GM18519 (cell line): Measurements from ENCODE around the gene RABIF.
"Not testable (repeated sequence)": the region's sequence is repeated elsewhere in the genome, so short reads cannot be mapped to it uniquely, and the experiment has no call there.

Source experiments
- ATAC-seq: cut with Tn5 transposase; IDR thresholded peaks from one replicate; pipeline ENCODE4 v1.9.1; 2021; ENCODE audit warnings: mild to moderate bottlenecking, moderate library complexity; ENCODE audit not compliant: unreplicated experiment, low FRiP score

RABIF gene

GRCh38 chr1:202888531-202889360, at the start of gene RABIF:
Gene RABIF, minus strand, starts transcription at chr1:202889149. Its CDS starts 51 bp downstream, at chr1:202889098.
- peak; percentile 73 for ATAC-seq

DNA sequence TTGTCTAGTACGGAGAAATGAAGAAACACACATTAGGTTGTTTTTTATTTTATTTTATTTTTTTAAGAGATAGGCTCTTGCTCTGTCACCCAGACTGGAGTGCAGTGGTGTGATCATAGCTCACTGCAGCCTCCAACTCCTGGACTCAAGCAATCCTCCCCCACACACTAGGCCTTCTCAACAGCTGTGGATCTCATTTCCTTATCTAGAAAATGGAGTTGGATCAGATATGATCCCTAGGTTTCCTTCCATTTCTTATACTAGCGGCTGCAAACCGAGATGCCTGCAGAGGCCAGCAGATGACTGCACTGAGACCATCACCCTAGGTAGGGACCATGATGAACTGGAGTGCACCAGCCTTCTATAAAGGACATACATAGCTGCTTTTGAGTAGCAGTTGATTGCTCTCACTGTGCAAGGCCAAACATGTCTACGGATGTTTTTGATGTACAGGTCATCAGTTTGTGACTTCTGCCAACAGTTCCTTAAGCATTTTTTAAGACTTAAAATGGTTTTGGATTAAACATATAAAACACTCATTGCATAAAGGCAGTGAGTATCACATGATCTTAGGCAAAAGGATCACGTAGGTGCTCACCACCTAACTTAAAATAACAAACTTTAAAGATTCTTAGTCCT, 49.5 kb upstream of the RABIF start:
- no peak for ATAC-seq

DNA sequence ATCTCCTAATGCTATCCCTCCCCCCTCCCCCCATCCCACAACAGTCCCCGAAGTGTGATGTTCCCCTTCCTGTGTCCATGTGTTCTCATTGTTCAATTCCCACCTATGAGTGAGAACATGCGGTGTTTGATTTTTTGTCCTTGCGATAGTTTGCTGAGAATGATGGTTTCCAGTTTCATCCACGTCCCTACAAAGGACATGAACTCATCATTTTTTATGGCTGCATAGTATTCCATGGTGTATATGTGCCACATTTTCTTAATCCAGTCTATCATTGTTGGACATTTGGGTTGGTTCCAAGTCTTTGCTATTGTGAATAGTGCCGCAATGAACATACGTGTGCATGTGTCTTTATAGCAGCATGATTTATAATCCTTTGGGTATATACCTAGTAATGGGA, 47.5 kb upstream of the RABIF start:
- not testable (repeated sequence) for ATAC-seq

GRCh38 chr1:202935844-202936243, 46.9 kb upstream of the RABIF start:
- no peak for ATAC-seq

DNA sequence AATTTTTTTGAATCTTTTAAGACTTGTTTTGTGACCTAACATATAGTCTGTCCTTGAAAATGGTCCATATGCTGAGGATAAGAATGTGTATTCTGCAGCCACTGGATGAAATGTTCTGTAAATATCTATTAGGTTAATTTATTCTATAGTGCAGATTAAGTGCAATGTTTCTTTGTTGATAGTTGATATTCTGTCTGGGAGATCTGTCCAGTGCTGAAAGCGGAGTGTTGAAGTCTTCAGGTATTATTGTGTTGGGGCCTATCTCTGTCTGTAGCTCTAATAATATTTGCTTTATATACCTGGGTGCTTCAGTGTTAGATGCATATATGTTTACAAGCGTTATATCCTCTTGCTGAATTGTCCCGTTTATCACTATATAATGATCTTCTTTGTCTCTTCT, 45.8 kb upstream of the RABIF start:
- ATAC-seq: no peak

DNA sequence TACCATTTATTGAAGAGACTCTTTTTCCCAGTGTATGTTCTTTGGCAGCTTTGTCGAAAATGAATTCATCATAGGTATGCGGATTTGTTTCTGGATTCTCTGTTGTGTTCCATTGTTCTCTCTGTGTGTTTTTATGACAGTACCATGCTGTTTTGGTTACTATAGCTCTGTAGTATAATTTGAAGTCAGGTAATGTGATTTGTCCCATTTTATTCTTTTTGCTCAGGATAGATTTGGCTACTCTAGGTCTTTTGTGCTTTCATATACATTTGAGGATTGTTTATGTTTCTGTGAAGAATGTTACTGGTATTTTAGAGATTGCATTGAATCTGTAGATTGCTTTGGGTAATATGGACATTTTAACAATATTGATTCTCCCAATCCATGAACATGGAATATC, 43.5 kb upstream of the RABIF start:
- no peak for ATAC-seq

GRCh38 chr1:202926581-202927491, 37.9 kb upstream of the RABIF start, which contains the start of gene KLHL12:
Gene KLHL12, minus strand, starts transcription at chr1:202927234. Its CDS starts 2,072 bp downstream, at chr1:202925162.
- peak; percentile 78 for ATAC-seq

DNA sequence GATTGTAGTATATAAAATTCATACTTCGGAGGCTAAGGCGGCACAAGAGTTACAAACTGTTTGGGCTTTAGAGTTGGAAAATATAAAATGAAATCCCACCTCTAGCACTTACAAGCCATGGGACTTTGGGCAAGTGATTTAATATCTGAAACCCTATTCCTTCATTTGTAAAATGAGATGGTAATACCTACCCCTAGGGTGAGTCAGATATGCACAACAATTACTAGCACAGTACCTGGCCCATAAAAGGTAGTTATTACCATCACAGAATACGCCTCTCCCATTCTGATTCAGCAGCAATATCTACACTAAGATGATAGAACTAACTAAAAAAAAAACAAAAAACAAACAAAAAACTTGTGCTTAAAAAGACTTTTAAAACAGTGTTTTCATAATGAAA, 34.6 kb upstream of the RABIF start:
- ATAC-seq: no peak

DNA sequence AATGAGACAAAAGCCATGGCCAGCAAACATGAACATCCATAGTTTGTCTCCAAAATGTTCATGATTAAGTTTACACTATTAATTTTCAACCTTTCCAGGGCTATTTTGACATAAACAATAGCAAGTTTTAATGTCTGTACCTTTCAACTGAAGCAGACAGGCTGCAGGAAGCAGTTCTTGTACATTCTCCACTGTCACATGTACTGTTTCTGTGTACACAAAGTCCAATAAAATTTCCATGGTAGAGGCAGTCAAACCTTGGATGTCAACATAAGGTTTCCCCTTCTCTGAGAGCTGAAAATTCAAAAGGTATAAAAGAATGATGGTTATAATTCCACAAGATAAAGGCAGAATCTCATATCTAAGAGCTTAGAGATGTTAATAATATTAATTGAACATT, 30.7 kb upstream of the RABIF start:
- ATAC-seq: no peak

DNA sequence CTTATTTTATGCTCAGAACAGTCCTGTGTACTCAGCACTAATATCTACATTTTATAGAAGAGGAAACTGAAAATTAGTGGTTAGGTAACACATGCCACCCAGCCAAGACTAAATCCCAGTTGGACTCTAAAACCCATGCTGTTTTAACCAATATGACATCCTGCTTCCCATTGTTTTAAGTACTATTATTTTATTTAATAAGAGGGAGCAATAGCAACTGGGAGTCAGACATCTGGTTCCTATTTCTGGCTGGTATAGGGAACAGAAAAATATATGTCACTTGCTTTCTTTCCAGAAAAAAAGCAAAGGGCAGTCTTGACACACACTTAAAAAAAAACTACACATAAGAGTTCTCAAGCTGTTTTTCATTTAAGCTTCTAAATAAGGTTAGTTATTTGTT, 26.2 kb upstream of the RABIF start:
- no peak for ATAC-seq

GRCh38 chr1:202912476-202912875, 23.5 kb upstream of the RABIF start:
- ATAC-seq: not testable (repeated sequence)

DNA sequence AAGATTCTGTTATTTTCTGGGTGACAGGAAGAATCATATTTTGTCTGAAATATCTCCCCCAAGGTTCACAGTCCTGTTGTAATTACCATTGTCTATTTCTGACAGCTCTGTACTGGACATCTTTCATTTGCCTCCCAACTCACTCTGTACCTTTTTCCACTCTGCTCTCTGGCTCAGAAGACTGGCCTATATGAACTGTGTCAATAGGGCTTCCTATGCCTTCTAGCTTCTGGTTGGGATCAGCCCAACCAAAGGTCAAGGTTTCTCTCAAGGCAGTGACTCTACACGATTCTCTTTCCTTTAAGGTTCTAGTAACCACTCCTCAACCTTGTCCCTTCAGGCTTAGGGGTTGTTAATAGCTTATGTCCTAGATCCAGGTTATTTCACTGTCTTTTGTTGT, 20.5 kb upstream of the RABIF start:
- ATAC-seq: no peak

DNA sequence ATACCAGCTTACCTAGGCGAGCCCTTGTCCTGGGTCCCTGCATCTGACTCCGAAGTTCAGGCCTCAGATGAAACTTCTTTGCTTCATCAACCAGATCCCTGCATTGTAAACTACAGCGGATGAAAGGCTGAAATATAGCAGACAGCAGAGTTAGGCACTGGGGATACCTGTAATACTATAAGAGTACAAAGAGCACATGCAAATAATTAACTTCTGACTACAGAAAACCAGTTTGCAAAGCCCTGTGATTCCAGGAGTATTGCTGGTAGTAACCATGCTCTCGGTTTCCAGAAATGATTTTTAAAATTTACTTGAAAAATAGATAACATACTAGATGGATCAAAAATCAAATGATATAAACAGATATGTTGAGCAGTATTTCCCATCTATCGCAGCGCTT, 20.0 kb upstream of the RABIF start:
- no peak for ATAC-seq

GRCh38 chr1:202905331-202905730, 16.4 kb upstream of the RABIF start:
- no peak for ATAC-seq

- not testable (repeated sequence) for ATAC-seq
These were observed 14.9 kb upstream of the RABIF start for GRCh38 chr1:202903808-202904207.

DNA sequence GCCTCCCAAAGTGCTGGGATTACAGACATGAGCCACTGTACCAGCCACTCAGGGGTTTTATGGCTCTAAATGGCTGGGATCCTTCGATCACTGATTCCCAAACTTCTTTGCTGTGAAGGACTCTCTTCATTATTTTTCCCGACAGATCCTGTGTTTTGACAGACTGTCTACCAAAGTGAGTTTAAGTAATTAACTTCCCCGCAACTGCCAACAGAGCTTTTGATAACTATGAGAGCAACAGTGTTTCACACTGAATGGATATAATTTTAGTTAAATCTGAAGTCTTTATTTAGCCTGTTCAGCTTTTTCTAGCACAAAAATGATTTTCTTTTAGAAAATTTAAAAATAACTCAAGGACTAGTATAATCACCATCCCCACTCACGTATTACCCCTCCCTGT, 12.6 kb upstream of the RABIF start:
- no peak for ATAC-seq

- no peak for ATAC-seq
These were observed 3.6 kb upstream of the RABIF start for GRCh38 chr1:202892501-202892900.

DNA sequence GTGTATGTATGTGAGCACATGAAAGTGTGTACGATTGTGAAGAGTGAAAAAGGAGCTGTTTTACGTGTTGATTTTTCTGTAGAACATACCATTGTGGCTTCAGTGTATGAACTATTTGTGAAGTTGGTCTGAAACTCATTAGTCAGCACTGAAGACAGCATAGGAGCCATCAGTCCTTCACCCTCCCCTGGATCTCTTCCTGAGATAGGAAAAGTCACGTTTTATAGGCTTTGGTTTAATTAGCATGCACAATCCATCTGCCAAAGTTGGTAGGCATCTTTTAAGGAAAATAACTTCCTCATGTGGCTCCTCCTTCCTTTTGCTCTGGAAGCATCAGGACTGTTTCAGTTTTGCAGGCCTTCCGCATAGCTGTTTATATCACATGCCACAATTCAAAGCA, 1.4 kb upstream of the RABIF start:
- ATAC-seq: no peak

GRCh38 chr1:202888221-202888530, 773 bp downstream of the RABIF start:
- no peak for ATAC-seq

- ATAC-seq: no peak
These were observed 7.9 kb downstream of the RABIF start for GRCh38 chr1:202880961-202881460.

DNA sequence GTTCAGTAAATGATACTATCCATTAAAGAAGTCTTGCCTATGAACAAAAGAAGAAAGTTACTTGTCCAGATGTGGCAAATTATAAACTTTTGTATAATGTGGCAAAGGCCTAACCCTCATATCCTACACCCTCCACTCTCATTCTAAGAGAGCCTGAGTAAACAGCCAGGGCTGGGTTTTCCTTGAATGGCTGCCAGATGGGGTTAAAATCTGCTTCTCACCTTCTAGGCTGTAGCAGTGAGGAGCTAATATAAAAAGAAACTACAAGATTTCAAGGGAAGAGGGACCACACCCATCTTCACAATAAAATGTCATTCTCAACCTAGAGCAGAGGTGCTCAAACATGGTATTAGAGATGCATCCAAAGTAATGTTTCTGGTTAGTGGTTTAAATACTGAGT, 8.9 kb downstream of the RABIF start:
- no peak for ATAC-seq
